ENCODE data around the gene SLMAP. TPM values are rescaled to one million over a fixed set of nuclear protein-coding genes. Genes with fewer than 3 reads are reported as not detected.
"Not testable (repeated sequence)": the region's sequence is repeated elsewhere in the genome, so short reads cannot be mapped to it uniquely, and the experiment has no call there.

Gene SLMAP
- total and polyA plus RNA-seq, 5 experiments from 2014 or later: 19.6 to 70.6 (median 24.5) TPM

DNA sequence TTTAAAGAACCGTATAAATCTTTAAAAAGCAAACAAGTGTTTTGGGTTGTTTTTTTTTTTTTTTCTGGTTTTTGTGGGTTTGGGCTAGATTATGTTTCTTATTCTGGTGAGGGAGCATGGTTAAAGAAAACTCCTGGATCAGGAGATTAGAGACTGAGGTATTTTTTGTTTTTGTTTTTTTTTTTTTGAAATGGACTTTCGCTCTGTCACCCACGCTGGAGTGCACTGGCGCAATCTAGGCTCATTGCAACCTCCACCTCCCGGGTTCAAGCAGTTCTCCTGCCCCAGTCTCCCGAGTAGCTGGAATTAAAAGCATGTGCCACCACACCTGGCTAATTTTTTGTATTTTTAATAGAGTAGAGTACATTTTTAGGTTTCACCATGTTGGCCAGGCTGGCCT lies 95.2 kb downstream of the SLMAP start:
- no peak for DNase-seq
- H3K4me1 Mint-ChIP-seq: peaks cover 0 to 7% (median 0%) of the 10 kb centered on the region in 4 donors
- no peak for ATAC-seq
- no peaks in the 10 kb centered on the region for H3K9me3 Mint-ChIP-seq
- POLR2A ChIA-PET: interaction anchor here (0.6 kb wide), 1 partner anchor 233 kb away, joined by 6 read pairs; no protein-coding TSS in a partner anchor
- H3K27me3 Mint-ChIP-seq: no peaks in the 10 kb centered on the region
- H3K4me3 Mint-ChIP-seq: no peak overlapping the region
- no peak overlapping the region for H3K27ac Mint-ChIP-seq
- H3K36me3 Mint-ChIP-seq: peaks cover 0 to 54% (median 3%) of the 10 kb centered on the region in 3 donors

DNA sequence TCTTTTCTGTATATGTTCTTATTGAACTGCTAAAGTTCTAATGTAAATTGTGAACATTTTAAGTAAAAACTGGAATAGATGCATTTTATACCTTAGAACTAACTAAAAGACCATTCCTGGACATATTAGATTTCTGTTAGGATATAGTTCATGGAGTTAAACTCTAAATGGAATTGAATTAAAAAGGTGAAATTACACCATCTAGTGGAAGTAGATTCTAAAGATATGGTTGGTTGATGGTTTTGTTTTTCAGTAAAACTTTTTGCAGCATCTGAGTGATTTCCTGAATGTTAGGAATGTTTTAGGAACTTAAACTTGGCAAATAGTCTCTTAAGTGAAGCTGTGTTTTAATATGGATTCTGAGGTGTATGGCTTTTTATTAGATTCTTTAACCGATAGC lies 96.8 kb downstream of the SLMAP start:
- POLR2A ChIA-PET: interaction anchor here (1.6 kb wide), 1 partner anchor 456 kb away, joined by 5 read pairs; no protein-coding TSS in a partner anchor
- H3K4me1 Mint-ChIP-seq: peaks cover 0 to 7% (median 0%) of the 10 kb centered on the region in 4 donors
- no peak for DNase-seq
- H3K27me3 Mint-ChIP-seq: no peaks in the 10 kb centered on the region
- H3K4me3 Mint-ChIP-seq: no peak overlapping the region
- H3K36me3 Mint-ChIP-seq: peaks cover 0 to 54% (median 4%) of the 10 kb centered on the region in 3 donors
- ATAC-seq: no peak
- no peak overlapping the region for H3K27ac Mint-ChIP-seq
- no peaks in the 10 kb centered on the region for H3K9me3 Mint-ChIP-seq

DNA sequence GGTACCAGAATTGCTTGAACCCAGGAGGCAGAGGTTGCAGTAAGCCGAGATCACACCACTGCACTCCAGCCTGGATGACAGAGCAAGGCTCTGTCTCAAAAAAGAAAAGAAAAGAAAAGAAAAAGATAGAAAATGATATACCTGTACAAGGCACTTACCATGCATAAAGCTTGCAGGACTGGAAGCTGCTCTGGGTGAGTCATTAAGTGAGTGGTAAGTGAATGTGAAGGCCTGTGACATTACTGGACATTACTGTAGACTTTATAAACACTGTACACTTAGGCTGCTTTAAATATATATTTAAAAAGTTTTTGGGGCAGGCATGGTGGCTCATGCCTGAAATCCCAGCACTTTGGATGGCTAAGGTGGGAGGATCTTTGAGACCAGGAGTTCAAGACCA lies 99.2 kb downstream of the SLMAP start:
- POLR2A ChIA-PET: no interaction called here
- Mint-ChIP-seq H3K9me3 (no peaks in the 10 kb centered on the region), H3K27me3 (no peaks in the 10 kb centered on the region), H3K4me3 (no peak overlapping the region), H3K36me3 (peaks cover 0 to 56% (median 12%) of the 10 kb centered on the region in 3 donors), H3K4me1 (no peaks in the 10 kb centered on the region), H3K27ac (no peak overlapping the region)
- no peak for ATAC-seq
- no peak for DNase-seq

DNA sequence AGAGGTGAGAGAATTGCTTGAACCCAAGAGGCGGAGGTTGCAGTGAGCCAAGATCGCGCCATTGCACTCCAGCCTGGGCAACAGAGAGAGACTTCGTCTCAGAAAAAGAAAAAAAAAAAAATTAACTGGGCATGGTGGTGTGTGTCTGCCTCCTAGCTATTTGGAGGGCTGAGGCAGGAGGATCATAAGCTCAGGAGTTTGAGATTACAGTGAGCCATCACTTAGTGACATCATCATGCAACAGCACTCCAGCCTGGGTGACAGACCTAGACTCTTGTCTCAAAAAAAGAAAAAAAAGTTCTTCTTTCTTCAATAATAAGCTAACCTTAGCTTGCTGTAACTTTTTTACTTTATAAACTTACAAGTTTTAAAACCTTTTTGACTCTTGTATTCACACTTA lies 99.8 kb downstream of the SLMAP start:
- Mint-ChIP-seq H3K4me3 (no peak overlapping the region), H3K4me1 (no peaks in the 10 kb centered on the region), H3K27ac (peak overlapping the region in 1 of 10 donors; percentile 20), H3K36me3 (peaks cover 0 to 54% (median 14%) of the 10 kb centered on the region in 3 donors), H3K9me3 (no peaks in the 10 kb centered on the region), H3K27me3 (no peaks in the 10 kb centered on the region)
- POLR2A ChIA-PET: no interaction called here
- DNase-seq (no peak), ATAC-seq (no peak)

DNA sequence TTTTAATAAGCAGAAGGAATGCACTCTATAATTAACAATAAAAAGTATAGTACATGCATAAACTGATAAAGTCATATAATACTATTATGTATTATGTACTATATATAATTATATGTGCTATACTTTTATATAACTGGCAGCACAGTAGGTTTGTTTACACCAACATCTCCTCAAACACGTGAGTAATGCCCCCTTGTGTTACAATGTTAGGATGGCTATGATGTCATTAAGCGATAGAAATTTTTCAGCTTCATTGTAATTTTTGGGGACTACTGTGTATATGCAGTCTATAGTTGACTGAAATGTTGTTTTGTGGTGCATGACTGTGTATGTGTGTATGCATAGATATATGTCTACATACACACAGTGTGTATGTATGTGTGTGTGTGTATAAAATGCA lies 100.6 kb downstream of the SLMAP start:
- no peak overlapping the region for H3K27ac Mint-ChIP-seq
- POLR2A ChIA-PET: no interaction called here
- no peaks in the 10 kb centered on the region for H3K27me3 Mint-ChIP-seq
- H3K36me3 Mint-ChIP-seq: peaks cover 0 to 53% (median 13%) of the 10 kb centered on the region in 3 donors
- no peak for DNase-seq
- no peaks in the 10 kb centered on the region for H3K4me1 Mint-ChIP-seq
- H3K4me3 Mint-ChIP-seq: no peak overlapping the region
- H3K9me3 Mint-ChIP-seq: no peaks in the 10 kb centered on the region
- no peak for ATAC-seq

DNA sequence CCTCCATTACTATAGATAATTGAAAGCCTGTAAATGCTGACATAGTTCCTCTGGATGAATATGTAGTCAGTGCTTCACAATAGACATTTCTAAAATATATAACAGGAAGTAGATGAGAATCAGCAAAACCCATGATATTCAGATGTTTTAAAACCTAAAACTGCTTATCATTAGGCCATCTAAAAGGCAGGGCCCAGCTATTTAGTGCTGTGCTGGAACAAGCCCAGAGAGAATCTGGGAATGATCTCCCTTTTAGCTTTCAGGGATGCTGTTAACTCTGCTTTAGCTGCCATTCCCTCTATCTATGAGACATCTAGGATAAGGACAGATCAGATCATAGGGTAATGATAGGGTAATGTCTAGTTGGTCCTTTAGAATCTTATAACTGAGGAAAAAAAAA lies 106.8 kb downstream of the SLMAP start:
- POLR2A ChIA-PET: no interaction called here

DNA sequence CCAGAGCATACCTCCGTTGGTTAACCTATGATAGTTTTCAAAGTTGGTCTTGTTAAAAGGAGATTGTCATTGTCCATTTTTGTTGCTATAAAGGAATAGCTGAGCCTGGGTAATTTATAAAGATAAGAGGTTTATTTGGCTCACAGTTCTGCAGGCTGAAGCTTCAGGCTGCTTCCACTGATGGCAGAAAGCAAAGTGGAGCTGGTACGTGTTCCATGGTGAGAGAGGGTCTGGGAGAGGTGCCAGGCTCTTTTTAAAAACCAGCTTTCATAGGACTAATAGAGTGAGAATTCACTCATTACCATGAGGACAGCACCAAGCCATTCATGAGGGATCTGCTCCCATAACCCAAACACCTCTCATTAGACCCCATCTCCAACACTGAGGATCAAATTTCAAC lies 107.3 kb downstream of the SLMAP start:
- POLR2A ChIA-PET: no interaction called here
- no peaks in the 10 kb centered on the region for H3K4me1 Mint-ChIP-seq
- H3K9me3 Mint-ChIP-seq: no peaks in the 10 kb centered on the region
- no peak overlapping the region for H3K27ac Mint-ChIP-seq
- peaks cover 4 to 78% (median 29%) of the 10 kb centered on the region in 3 donors for H3K36me3 Mint-ChIP-seq
- no peak for DNase-seq
- no peak for ATAC-seq
- H3K27me3 Mint-ChIP-seq: no peaks in the 10 kb centered on the region
- no peak overlapping the region for H3K4me3 Mint-ChIP-seq

More for the DNA sequence above, 106.8 kb downstream of the SLMAP start:
- Mint-ChIP-seq H3K4me1 (no peaks in the 10 kb centered on the region), H3K27ac (no peak overlapping the region), H3K36me3 (peaks cover 4 to 82% (median 33%) of the 10 kb centered on the region in 3 donors), H3K4me3 (no peak overlapping the region), H3K9me3 (no peaks in the 10 kb centered on the region), H3K27me3 (no peaks in the 10 kb centered on the region)
- DNase-seq: no peak
- no peak for ATAC-seq

DNA sequence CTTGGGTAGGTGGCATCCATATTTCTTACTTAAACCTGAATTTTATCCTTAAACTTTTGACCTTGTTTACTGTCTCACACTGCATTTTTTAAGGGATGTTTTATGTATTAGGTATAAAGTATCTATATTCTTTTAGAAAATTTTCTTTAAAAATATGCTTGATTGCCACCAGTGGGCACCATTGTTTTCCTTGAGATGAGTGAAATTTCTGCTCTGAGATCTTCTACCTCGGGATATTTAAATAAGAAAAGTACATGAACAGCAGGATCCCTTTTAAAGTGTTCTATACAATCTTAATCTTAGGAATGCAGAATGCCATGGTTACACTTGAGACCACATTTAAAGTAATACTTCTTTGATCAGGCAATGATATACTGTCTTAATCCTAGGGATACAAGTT lies 108.7 kb downstream of the SLMAP start:
- DNase-seq: no peak
- peaks cover 4 to 67% (median 30%) of the 10 kb centered on the region in 3 donors for H3K36me3 Mint-ChIP-seq
- no peak overlapping the region for H3K4me3 Mint-ChIP-seq
- ATAC-seq: no peak
- POLR2A ChIA-PET: interaction anchor here (0.6 kb wide), 1 partner anchor 175 kb away, joined by 4 read pairs; no protein-coding TSS in a partner anchor
- no peak overlapping the region for H3K27ac Mint-ChIP-seq
- no peaks in the 10 kb centered on the region for H3K27me3 Mint-ChIP-seq
- H3K4me1 Mint-ChIP-seq: no peaks in the 10 kb centered on the region
- H3K9me3 Mint-ChIP-seq: no peaks in the 10 kb centered on the region

DNA sequence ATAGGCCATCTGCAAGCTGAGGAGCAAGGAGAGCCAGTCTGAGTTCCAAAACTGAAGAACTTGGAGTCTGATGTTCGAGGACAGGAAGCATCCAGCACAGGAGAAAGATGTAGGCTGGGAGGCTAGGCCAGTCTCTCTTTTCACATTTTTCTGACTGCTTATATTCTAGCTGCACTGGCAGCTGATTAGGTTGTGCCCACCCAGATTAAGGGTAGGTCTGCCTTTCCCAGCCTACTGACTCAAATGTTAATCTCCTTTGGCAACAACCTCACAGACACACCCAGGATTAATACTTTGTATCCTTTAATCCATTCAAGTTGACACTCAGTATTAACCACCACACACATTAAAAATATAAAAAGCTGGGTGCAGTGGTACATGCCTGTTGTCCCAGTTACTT lies 113.0 kb downstream of the SLMAP start:
- H3K27ac Mint-ChIP-seq, H3K4me3 Mint-ChIP-seq, DNase-seq, H3K27me3 Mint-ChIP-seq, POLR2A ChIA-PET, H3K9me3 Mint-ChIP-seq, ATAC-seq, H3K4me1 Mint-ChIP-seq: not testable (repeated sequence)
- H3K36me3 Mint-ChIP-seq: peaks cover 4 to 57% (median 38%) of the 10 kb centered on the region in 3 donors

DNA sequence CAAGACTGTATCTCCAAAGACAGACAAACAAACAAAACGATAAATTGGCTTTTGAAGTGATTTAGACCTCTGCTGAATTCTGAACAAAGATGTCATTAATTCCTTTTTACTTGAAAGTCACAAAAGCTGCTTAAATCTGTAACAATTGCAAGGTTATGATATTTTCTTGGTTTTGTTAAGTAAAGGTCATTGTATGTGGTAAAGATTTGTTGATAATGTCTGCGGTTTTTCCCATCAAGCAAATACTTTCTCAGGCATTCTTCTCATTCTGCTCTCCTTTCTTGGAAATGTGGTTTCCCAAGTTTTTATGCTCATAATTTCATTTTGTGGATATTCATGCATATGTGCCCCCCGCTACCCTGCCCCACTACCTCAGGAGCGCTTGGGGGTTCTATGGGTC lies 116.5 kb downstream of the SLMAP start:
- POLR2A ChIA-PET: no interaction called here

DNA sequence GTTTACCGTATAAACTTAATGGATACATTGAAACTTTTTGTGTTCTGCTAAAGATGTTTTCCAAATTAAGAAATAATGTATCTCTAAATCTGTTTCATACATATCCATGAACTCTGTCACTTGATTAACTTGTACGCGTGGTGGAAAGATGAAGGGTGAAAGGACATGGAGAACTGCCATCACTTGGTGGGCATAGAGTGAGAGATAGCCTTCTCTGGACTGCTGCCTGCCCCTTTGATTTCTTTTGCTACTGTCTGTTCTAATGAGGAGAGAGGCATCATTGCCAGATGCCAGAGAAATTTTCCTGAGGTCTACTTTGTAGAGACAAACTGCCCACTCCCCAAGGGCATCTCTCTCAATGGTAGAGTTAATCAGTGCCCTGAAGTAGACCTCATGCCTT lies 120.5 kb downstream of the SLMAP start:
- ATAC-seq (no peak), DNase-seq (no peak)
- Mint-ChIP-seq H3K4me3 (no peak overlapping the region), H3K4me1 (no peaks in the 10 kb centered on the region), H3K36me3 (peaks cover 0 to 48% (median 20%) of the 10 kb centered on the region in 3 donors), H3K9me3 (no peaks in the 10 kb centered on the region), H3K27ac (peak overlapping the region in 1 of 10 donors; percentile 23), H3K27me3 (no peaks in the 10 kb centered on the region)
- POLR2A ChIA-PET: no interaction called here

More for the DNA sequence above, 116.5 kb downstream of the SLMAP start:
- no peak for DNase-seq
- no peaks in the 10 kb centered on the region for H3K9me3 Mint-ChIP-seq
- no peak for ATAC-seq
- peak overlapping the region in 1 of 10 donors; percentile 21 for H3K27ac Mint-ChIP-seq
- H3K27me3 Mint-ChIP-seq: no peaks in the 10 kb centered on the region
- peaks cover 0 to 46% (median 27%) of the 10 kb centered on the region in 3 donors for H3K36me3 Mint-ChIP-seq
- no peaks in the 10 kb centered on the region for H3K4me1 Mint-ChIP-seq
- H3K4me3 Mint-ChIP-seq: no peak overlapping the region

DNA sequence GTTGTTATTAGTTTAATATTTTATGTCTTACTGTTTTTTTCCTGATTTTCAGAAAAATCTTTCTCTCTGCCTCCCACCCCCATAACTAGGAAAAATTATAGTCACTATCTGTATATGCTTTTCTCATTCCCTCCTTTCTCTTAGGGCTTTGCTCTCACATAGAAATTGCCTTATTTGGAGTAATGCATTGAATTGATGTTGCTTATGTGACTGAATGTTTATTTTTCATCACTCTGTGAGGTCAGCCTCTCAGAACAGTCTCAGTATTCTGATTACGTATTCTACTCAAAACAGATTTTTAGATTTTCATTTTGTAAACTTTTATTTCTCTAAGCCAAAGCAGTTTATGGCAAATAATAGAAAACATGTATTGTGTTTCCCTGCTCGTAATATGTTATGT lies 121.0 kb downstream of the SLMAP start:
- H3K9me3 Mint-ChIP-seq: no peaks in the 10 kb centered on the region
- peak overlapping the region in 1 of 10 donors; percentile 23 for H3K27ac Mint-ChIP-seq
- POLR2A ChIA-PET: no interaction called here

DNA sequence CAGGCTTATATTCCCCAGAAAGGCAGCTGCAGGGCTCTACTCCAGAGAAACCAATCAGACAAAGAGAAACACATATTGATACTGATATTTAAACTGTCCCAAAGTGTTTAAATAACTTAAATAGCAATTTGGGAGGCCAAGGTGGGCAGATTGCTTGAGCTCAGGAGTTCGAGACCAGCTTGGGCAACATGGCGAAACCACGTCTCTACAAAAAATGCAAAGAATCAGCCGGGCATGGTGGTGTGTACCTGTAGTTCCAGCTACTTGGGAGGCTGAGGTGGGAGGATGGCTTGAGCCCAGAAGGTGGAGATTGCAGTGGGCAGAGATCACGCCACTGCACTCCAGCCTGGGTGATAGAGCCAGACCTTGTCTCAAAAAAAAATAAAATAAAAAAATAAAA lies 128.3 kb downstream of the SLMAP start:
- not testable (repeated sequence) for H3K27ac Mint-ChIP-seq
- peaks cover 4 to 47% (median 26%) of the 10 kb centered on the region in 3 donors for H3K36me3 Mint-ChIP-seq

More for the DNA sequence above, 121.0 kb downstream of the SLMAP start:
- ATAC-seq: no peak
- DNase-seq: no peak
- Mint-ChIP-seq H3K4me3 (no peak overlapping the region), H3K36me3 (peaks cover 0 to 44% (median 19%) of the 10 kb centered on the region in 3 donors), H3K27me3 (no peaks in the 10 kb centered on the region), H3K4me1 (no peaks in the 10 kb centered on the region)

DNA sequence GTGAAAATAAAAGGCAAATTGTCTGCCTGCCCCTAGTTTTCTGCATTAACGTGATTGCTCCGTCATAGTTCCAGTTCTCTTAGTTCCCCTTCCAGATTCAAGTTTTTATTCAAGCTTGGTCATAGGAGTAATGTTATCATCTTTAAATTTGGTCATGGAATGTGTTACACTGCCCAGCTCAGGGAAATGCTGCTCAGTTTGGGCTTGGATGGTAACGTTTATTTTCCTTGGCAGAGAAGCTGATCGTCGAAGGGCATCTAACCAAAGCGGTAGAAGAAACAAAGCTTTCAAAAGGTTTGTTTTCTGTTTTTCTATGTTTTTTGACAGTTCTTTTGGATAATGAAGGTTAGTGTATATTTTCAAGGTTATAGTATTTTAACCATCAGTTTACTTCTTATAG lies 133.7 kb downstream of the SLMAP start:
- no peaks in the 10 kb centered on the region for H3K9me3 Mint-ChIP-seq
- no peaks in the 10 kb centered on the region for H3K27me3 Mint-ChIP-seq
- H3K4me1 Mint-ChIP-seq: no peaks in the 10 kb centered on the region
- ATAC-seq: no peak
- H3K36me3 Mint-ChIP-seq: peaks cover 4 to 49% (median 24%) of the 10 kb centered on the region in 3 donors
- POLR2A ChIA-PET: no interaction called here
- no peak overlapping the region for H3K27ac Mint-ChIP-seq
- DNase-seq: no peak
- H3K4me3 Mint-ChIP-seq: no peak overlapping the region

More for the DNA sequence above, 128.3 kb downstream of the SLMAP start:
- ATAC-seq, H3K4me3 Mint-ChIP-seq, DNase-seq, H3K27me3 Mint-ChIP-seq, H3K9me3 Mint-ChIP-seq, H3K4me1 Mint-ChIP-seq, POLR2A ChIA-PET: not testable (repeated sequence)
